Coronary artery (tissue), 2 donors: Measurements from ENCODE around the gene DECR2.

Experiments used
- DNase-seq: peaks from one replicate; pipeline ENCODE4 v3.0.0-alpha.2; 2017; ENCODE audit warnings: low spot score
- H3K27ac ChIP-seq, 2 donors: fragments of 200-600 bp; sonication (generic); one replicate each; pipeline ENCODE4 v1.5.1; 2016 to 2019
- H3K4me3 ChIP-seq: fragments of 200-600 bp; sonication (generic); 2 replicates; pipeline ENCODE4 v1.5.1; 2016; ENCODE audit warnings: mild to moderate bottlenecking, moderate library complexity
- CTCF ChIP-seq: fragments of 200-600 bp; sonication (generic); IDR thresholded peaks from one replicate; pipeline ENCODE4 v1.5.1; 2019; ENCODE audit warnings: antibody characterized with exemption

DECR2 gene

GRCh38 chr16:363110-363765, 38.4 kb upstream of the DECR2 start:
- TF ChIP-seq CTCF = no peak
- H3K4me3 ChIP-seq = no peak overlapping the region
- no peak for DNase-seq
- H3K27ac ChIP-seq = no peak overlapping the region

GRCh38 chr16:363766-364490, 37.8 kb upstream of the DECR2 start:
- DNase-seq = no peak
- TF ChIP-seq CTCF = no peak
- Histone ChIP-seq H3K27ac (no peak overlapping the region), H3K4me3 (no peak overlapping the region)

GRCh38 chr16:364595-365491, 36.8 kb upstream of the DECR2 start:
- Histone ChIP-seq H3K4me3 (no peak overlapping the region), H3K27ac (no peak overlapping the region)
- no peak for TF ChIP-seq CTCF
- DNase-seq = no peak

GRCh38 chr16:366476-366875, 35.2 kb upstream of the DECR2 start:
- H3K27ac ChIP-seq = no peak overlapping the region
- DNase-seq = no peak
- H3K4me3 ChIP-seq = no peak overlapping the region
- TF ChIP-seq CTCF = no peak

GRCh38 chr16:367333-367903, 34.3 kb upstream of the DECR2 start:
- no peak for DNase-seq
- TF ChIP-seq CTCF = no peak
- Histone ChIP-seq H3K27ac (no peak overlapping the region), H3K4me3 (no peak overlapping the region)

GRCh38 chr16:368388-369158, 33.1 kb upstream of the DECR2 start:
- DNase-seq = no peak
- no peak overlapping the region for H3K27ac ChIP-seq
- H3K4me3 ChIP-seq = no peak overlapping the region
- TF ChIP-seq CTCF = no peak
